Measurements from ENCODE around the gene SHISA7. TPM values are rescaled to one million over a fixed set of nuclear protein-coding genes. Genes with fewer than 3 reads are reported as not detected.
A peak's percentile ranks its signal among the peaks of the same experiment; 100 is the strongest.

SHISA7 gene
- total and polyA plus RNA-seq, 11 donors = not detected

GRCh38 chr19:55387736-55388497, 55.2 kb downstream of the SHISA7 start:
- H3K9me3 ChIP-seq = no peaks in the 10 kb centered on the region
- WGBS, 4 donors = 87 to 89% (median 88%) methylated on average over 19 to 24 of the region's 24 CpGs
- no peaks in the 10 kb centered on the region for H3K27me3 ChIP-seq
- H3K27ac ChIP-seq = no peak overlapping the region
- DNase-seq (no peak), ATAC-seq (no peak)
- peaks cover 14 to 62% (median 42%) of the 10 kb centered on the region in 12 donors for H3K4me1 ChIP-seq
- peaks cover 0 to 62% (median 48%) of the 10 kb centered on the region in 9 donors for H3K36me3 ChIP-seq
- intact Hi-C loops (cut with DNase I) = loop anchor here in 3 of 10 donors (2.0 to 10.0 kb wide), 3 partner anchors 17 to 247 kb away; no protein-coding TSS in a partner anchor
- H3K4me3 ChIP-seq = peak overlapping the region in 9 of 12 donors; percentile 62 to 87 (median 78)
- TF ChIP-seq POLR2A (IDR thresholded peaks at IDR 0.05) (no peak), CTCF (IDR thresholded peaks at IDR 0.05) (no peak)

- H3K4me3 ChIP-seq = peak overlapping the region; percentile 48 to 87 (median 78)
- peak overlapping the region in 11 of 12 donors; percentile 85 to 97 (median 94) for H3K27ac ChIP-seq
- ATAC-seq (no peak), DNase-seq (no peak)
- peaks cover 0 to 48% (median 42%) of the 10 kb centered on the region in 9 donors for H3K36me3 ChIP-seq
- WGBS, 4 donors = 4 to 7% (median 5%) methylated on average over 31 to 33 of the region's 33 CpGs
- no peaks in the 10 kb centered on the region for H3K27me3 ChIP-seq
- intact Hi-C loops (cut with DNase I) = loop anchor here in 3 of 10 donors (2.0 to 10.0 kb wide), 3 partner anchors 18 to 248 kb away; no protein-coding TSS in a partner anchor
- H3K9me3 ChIP-seq = no peaks in the 10 kb centered on the region
- peaks cover 14 to 62% (median 42%) of the 10 kb centered on the region in 12 donors for H3K4me1 ChIP-seq
- TF ChIP-seq CTCF (IDR thresholded peaks at IDR 0.05) = no peak
- TF ChIP-seq POLR2A (IDR thresholded peaks at IDR 0.05) = no peak
Observed at GRCh38 chr19:55386493-55386971, 56.6 kb downstream of the SHISA7 start.

GRCh38 chr19:55385724-55386492, 57.2 kb downstream of the SHISA7 start, which contains the start of gene RPL28:
RPL28 (plus strand) TSS chr19:55385932; CDS start chr19:55386358, 426 bp downstream.
- Histone ChIP-seq H3K27ac (peak within 1 kb of the TSS; percentile 79 to 97 (median 94)), H3K9me3 (no peaks in the 10 kb centered on the region), H3K4me1 (peaks cover 14 to 58% (median 42%) of the 10 kb centered on the region in 12 donors), H3K4me3 (peak within 1 kb of the TSS; percentile 48 to 87 (median 78)), H3K27me3 (no peaks in the 10 kb centered on the region), H3K36me3 (peaks cover 0 to 42% (median 36%) of the 10 kb centered on the region in 9 donors)
- TF ChIP-seq CTCF (IDR thresholded peaks at IDR 0.05) (no peak), POLR2A (IDR thresholded peaks at IDR 0.05) (peak; percentile 34 to 99)
- peak; percentile 98 to 99 (median 98) for DNase-seq
- WGBS, 4 donors = 0 to 1% (median 0%) methylated on average over 48 to 68 of the region's 68 CpGs
- ATAC-seq = peak; percentile 90 to 95 (median 90)
- intact Hi-C loops (cut with DNase I) = loop anchor here in 5 of 10 donors (1.0 to 10.0 kb wide), 9 partner anchors 19 to 249 kb away; partner anchors contain the start of genes KMT5C (in 3 of the 5) and PPP6R1 (in 1 of the 5)

Data from heart left ventricle (tissue), 16 donors.